ENCODE results near the gene PRPF19. TPM values are rescaled to one million over a fixed set of nuclear protein-coding genes. Genes with fewer than 3 reads are reported as not detected.

Gene PRPF19
- total and polyA plus RNA-seq, 9 of the 15 experiments (the other 6 are each of a cell fraction or from before 2014, with no cell fraction given), result 9.4 to 212 (median 73.2) TPM

GRCh38 chr11:60875366-60876167 lies 30.8 kb downstream of the PRPF19 start:
- intact Hi-C loops (cut with micrococcal nuclease), result no loop called here
- Histone ChIP-seq H3K27ac (ENCODE audit: extremely low read depth, low read depth, low read length) (no peak overlapping the region), H3K9me1 (ENCODE audit: control insufficient read depth, insufficient read depth, low read length) (peaks cover 3% of the 10 kb centered on the region), H2AFZ (ENCODE audit: low read depth, low read length) (no peak overlapping the region), H3K4me2 (ENCODE audit: insufficient read depth, low read length) (no peak overlapping the region), H4K20me1 (replicated peaks; ENCODE audit: control insufficient read depth, insufficient read depth, low read length) (no peaks in the 10 kb centered on the region), H3K79me2 (ENCODE audit: control insufficient read depth, insufficient read depth, low read length) (no peaks in the 10 kb centered on the region), H3K9ac (ENCODE audit: insufficient read depth in 1 of 2, low read depth in 2 of 2, low read length in 2 of 2) (no peak overlapping the region), H3K27me3 (ENCODE audit: control insufficient read depth in 2 of 2, insufficient read depth in 2 of 2, low read length in 2 of 2) (no peaks in the 10 kb centered on the region), H3K4me1 (replicated peaks in 1 of 2; ENCODE audit: control insufficient read depth in 2 of 2, insufficient read depth in 2 of 2, low read length in 2 of 2) (peaks cover 6 to 22% of the 10 kb centered on the region in 2 experiments; a peak in 4 of 5 replicates), H3K9me3 (replicated peaks; ENCODE audit: control insufficient read depth, insufficient read depth, low read depth, low read length) (no peaks in the 10 kb centered on the region), H3K36me3 (ENCODE audit: control insufficient read depth, insufficient read depth, low read length) (peaks cover 15% of the 10 kb centered on the region; the same call in 1 of the 3 replicates), H3K4me3 (no peak overlapping the region)
- DNase-seq (ENCODE audit: extremely low read depth in 1 of 4, low spot score in 3 of 4), result no peak
- in situ Hi-C loops (cut with MboI), result no loop called here
- no peak for ATAC-seq
- ChIA-PET POLR2A (interaction anchor here (0.8 to 1.4 kb wide), 4 partner anchors 12 to 19 kb away, joined by 3 read pairs; no protein-coding TSS in a partner anchor), CTCF (ENCODE audit: low intra/inter-chr PET ratio) (interaction anchor here (0.7 kb wide), 1 partner anchor 489 kb away, joined by 3 read pairs; no protein-coding TSS in a partner anchor)
- no TSS peak for BruUV-seq (replicated peaks)
- FAIRE-seq, result no peak
- 57% methylated on average over 7 of the region's 7 CpGs for WGBS (ENCODE audit: insufficient coverage, low coverage, missing lambda C conversion rate)
- TF ChIP-seq RFX7 (CRISPR knock-in tag; IDR thresholded peaks at IDR 0.05) (no peak), SAFB (IDR thresholded peaks at IDR 0.05; ENCODE audit: borderline replicate concordance, low read depth, low read length) (no peak), SMARCA4 (IDR thresholded peaks at IDR 0.05) (no peak), NFYB (IDR thresholded peaks at IDR 0.05; ENCODE audit: extremely low read depth, insufficient read length) (no peak), ZNF239 (CRISPR knock-in tag; IDR thresholded peaks at IDR 0.05) (no peak), HMGXB4 (CRISPR knock-in tag; IDR thresholded peaks at IDR 0.05) (no peak), MEIS2 (IDR thresholded peaks at IDR 0.05; ENCODE audit: partially characterized antibody) (no peak), ADNP (tag; IDR thresholded peaks at IDR 0.05) (no peak), HMG20B (CRISPR knock-in tag; IDR thresholded peaks at IDR 0.05) (no peak), ARHGAP35 (IDR thresholded peaks at IDR 0.05; ENCODE audit: partially characterized antibody) (no peak), MITF (IDR thresholded peaks at IDR 0.05) (no peak)
